NCI-H226 (cell line): Measurements from ENCODE around the gene DUSP10.

ENCODE experiments used
- DNase-seq: peaks from one replicate; pipeline ENCODE4 v3.0.0-alpha.2; 2015

The DUSP10 gene

DNA sequence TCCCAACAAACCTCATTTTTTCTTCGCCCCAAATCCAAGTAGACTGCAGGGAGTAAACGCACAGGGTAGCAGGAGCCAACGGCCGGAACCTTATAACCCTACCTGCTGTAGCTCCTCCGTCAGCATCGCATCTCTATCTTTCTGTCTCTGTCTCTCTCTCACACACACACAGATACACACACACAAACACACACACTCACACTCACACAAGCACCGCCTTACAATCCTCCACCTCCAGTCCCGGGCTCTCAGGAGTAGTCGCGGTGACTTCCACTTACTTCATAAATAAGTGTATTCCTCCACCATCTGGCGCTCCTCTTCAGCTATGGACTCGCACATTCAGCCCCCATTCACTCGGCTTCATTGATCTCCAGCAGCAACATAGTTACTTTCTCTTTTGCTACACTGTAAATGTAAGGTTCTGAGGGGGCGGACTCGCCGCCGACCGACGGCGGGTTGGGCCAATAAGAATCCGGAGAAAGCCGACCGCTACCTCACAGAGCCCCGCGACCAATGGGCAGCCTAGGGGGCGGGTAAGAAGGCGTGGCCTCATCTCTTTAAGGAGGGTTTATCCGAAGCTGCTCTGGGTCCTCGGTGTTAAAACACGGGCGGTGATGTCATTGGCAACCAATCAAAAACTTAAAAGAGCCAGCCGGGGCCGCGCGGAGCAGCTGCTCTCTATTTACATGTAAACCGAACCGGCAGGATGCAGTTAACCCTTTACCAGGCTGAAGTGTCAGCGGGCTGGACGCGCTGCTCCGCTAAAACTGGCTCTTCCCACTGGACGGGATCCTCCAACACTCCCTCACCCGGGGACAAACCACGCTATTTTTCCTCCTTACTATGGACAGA is at the start of gene DUSP10:
Gene DUSP10, minus strand, starts transcription at position 387 of the 852 bp plus-strand sequence. CDS start 2,345 bp downstream, outside the sequence.
- DNase-seq = peak; percentile 91

DNA sequence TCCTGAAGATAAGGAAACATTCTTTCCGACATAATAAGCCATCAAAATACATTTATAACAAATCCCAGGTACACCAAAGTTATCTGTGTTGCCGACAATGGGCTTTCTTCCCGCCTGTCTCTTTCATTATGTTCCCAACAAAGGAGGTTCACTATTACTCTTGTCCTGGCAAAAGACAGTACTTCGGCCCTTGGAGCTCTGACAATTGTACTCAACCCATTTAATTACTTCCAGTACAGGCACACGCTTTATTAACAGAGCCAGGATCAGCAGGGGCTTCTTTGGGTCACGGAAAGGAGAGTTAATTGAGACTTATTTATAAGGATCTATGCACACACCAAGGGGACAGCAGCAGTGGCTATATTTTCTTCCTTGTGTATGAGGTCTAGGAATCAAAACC is 46.6 kb upstream of the DUSP10 start:
- DNase-seq = no peak

DNA sequence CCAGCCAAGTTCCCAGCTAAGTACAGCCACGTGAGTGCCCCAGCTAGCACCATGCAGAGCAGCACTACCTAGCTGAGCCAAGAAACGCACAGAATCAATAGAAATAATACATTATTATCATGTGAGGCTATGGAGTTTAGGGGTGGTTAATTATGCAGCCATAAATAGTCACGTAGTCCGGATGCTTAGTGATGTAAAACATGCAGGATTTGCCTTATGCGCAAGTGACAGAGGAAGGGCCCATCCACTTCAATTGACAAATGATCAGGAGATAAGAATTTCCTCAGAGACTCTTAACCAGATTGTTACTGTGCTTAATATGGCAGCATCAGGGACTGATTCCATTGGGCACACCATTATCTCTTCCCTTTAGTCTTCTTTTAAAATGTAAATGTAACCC is 44.8 kb upstream of the DUSP10 start:
- no peak for DNase-seq

DNA sequence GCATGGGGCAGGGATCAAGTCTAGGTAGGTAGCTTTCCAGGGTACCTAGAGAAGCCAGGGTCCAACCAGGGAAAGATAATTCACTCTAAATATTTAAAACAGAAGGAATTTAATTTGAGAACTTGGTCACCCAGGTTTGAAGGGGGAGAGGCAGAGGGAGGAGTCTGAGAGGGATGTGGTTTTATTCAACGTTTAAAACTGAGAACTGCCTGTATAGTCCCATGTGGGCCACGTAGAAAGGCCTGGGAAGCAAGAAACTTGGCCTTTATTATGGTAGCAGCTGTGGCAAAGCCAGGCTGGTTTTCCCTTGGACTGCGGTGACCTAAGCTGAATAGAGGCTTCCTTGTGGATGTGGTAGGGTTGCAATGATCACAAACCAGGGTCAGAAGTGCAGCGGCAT is 42.0 kb upstream of the DUSP10 start:
- DNase-seq = no peak

DNA sequence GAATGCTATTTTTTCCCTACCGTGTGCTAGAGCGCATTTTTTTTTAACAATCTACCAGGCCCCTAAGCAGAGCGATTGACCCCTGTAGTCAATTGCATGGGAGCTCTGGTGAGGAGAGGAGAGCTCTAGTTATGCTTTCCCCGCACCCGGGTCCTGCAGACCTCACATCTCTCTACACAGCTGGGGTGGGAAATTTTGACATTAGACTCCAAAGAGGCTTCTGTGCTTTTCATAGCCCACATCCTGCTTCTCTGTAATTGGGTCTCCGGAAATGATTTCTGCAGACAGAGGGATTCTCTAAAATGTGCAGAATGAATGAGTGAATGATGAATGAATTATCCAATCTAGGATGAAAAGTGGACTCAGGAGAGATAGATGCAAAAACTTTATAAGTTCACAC is 41.5 kb upstream of the DUSP10 start:
- DNase-seq = no peak

DNA sequence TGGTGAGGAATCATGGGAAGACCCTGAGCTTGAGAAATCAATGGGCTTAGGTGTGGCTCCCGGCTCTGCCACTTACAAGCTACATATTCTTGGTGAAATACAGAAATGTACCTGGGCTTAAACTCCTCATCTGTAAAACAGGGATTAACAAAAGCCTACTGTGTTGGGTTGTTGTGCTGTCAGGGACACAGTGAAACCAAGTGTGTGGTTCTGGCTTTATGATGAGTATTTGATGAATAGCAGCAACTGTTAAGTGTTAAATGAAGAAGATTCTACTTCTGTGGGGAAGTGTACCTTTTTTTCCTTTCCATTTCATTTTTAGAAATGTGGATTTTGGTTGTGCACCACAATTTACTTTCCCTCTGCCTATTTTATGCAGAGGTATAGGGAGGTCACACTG is 41.1 kb upstream of the DUSP10 start:
- DNase-seq = no peak

DNA sequence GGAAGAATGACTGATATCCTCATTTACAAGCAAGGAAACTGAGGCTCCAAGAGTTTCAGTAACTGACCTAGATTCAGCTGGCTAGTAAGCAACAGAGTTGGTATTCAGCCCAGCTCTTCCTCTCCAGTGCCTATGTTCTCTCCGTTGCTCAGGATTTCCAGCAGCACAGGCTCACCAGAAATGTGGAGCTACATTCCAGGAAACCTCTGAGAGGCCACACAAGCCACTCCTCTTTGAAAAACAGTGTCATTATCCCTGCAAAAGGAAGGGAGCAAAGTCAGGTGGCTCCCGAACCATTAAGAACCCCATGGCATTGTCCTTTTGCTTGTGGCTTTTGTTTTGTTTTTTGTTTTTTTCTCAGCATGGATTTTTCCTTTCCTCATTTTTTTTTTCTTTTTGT is 40.6 kb upstream of the DUSP10 start:
- no peak for DNase-seq

DNA sequence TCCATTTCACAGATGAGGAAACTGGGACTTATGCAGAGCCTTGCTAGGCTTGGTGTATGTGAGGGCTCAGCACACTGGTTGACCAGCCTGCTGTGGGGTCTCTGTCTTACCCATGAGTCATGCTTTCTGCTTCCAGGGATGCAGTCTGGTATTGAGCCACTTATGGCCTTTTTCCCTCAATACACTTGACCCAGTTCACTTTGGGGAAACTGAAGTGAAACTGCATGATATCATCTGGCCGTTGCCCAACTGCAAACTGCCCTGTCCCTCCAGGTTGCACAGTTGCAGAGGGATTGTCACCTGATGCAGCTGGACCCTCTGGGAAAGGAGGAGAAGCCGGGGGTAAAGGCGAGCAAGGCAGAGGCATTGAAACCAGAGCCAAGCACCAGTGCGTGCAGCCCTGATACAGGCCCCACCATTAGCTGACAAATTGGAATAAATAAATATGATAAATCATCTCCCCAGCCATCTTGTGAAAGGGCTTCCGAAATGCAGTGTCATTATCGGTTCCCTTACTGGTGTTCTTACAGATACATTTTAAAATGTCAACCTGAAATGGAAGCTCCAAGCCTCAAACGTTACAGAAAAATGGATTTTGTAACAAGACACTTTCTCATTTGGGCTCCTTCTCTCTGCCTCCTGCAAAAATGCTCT is 39.3 kb upstream of the DUSP10 start:
- DNase-seq = no peak

DNA sequence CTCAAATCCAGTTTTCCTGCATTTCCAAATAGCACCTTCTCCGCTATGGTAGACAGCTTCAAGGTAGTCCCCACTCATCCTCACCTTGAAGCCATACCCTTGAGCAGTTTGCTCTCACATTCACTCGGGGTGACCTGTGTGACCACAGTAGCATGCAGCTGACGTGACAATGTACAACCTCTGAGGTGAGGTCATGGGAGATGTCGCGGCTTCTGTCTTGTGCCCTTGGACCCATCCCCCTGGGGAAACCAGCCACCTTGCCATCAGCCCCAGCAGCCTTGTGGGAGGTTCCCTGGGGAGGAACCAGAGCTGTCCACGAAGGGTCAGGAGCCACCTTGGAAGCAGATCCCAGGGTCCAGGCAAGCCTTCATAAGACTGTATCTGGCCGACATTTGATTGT is 38.3 kb upstream of the DUSP10 start:
- no peak for DNase-seq

DNA sequence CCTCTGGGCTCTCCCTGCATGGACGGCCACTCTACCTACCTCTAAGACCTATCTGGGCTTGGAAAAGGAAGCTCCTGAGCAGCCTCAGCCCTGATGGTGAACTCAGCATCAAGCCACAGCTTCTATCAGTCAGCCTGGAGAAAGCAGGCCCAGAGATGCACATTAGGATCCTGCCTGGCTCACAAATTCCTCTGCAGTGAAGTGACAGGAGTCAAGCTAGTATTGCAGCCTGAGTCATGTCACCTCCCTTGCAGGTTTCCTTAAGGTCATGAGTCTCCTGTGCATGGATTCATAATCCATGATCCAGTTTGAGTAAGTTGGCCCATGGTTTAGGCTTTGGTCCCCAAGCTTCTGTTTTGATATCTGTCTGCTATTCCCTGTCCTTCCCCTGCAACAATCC is 37.9 kb upstream of the DUSP10 start:
- no peak for DNase-seq

DNA sequence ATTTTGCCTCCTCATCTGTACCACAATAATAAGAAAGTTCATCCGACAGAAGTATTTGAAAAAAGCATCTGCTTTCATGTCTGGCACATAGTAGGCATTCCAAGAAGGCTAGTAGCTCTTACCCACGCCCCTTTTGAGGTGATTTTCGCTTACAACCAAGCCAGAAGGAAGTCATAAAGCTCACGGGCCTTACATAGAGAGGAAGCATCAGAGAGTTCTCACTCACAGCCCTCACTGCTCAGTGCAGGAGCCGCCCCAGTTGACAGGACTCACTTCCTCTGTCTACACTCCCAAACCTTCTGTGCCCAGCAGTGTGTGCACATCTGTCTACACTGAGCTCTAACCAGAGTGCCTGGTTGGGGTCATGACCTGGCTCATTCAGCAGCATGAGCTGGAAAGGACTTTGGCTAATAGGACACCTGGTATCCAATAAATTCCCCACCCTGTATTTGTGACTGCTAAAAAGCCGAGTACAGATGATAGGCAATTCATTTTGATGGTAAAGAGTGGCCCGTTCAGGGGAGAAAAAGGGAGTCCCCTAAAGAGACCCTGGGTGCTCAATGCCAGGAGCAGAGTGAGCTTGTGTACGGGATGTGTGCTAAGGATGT is 36.8 kb upstream of the DUSP10 start:
- no peak for DNase-seq

DNA sequence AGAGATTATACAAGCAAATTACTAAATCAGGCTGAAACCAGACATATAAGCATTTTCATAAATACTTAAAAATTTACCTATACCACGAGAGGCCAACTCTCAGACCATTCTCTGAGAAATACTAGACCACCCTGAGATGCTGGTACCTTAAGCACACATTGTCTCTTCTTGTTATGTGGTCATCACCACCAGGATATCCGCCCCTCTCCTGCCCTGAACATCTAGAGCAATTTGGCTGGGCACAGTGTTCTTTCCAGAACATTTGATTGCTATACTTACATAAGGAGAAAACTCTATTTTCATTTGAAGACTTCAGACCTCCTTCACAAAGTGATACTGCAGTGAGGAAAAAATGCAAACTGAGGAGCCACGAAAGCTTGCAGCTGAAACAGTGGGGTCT is 36.2 kb upstream of the DUSP10 start:
- DNase-seq = no peak

DNA sequence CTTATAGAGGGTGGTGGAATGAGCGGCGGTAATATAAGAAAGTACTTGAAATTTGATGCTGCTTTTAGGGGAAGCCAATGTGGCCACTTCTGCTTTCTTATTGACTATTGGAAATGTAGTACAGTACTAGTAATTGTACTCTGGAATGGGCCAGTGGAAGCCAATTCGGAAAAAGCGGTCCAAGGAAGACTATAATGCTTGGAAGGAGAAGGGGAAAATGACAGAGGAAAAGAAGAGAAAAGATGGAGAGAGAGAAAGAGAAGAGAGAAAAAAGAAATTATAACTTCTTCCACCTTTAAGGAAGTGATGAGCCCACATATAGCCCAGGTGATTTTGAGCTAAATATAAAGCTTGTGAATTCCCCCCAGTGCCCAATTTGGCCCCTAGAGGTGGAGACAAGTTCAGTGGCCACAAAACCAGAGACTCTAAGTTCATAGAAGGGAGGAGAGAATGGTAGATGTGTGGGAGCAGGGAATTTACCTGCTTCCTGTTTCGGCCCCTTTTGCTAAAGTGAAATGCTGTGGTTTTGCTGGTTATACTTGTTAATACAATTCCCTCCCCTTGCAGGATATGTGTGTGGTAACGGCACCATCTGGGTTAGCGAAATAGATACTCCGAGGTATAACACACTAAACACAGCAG is 35.7 kb upstream of the DUSP10 start:
- DNase-seq = no peak

DNA sequence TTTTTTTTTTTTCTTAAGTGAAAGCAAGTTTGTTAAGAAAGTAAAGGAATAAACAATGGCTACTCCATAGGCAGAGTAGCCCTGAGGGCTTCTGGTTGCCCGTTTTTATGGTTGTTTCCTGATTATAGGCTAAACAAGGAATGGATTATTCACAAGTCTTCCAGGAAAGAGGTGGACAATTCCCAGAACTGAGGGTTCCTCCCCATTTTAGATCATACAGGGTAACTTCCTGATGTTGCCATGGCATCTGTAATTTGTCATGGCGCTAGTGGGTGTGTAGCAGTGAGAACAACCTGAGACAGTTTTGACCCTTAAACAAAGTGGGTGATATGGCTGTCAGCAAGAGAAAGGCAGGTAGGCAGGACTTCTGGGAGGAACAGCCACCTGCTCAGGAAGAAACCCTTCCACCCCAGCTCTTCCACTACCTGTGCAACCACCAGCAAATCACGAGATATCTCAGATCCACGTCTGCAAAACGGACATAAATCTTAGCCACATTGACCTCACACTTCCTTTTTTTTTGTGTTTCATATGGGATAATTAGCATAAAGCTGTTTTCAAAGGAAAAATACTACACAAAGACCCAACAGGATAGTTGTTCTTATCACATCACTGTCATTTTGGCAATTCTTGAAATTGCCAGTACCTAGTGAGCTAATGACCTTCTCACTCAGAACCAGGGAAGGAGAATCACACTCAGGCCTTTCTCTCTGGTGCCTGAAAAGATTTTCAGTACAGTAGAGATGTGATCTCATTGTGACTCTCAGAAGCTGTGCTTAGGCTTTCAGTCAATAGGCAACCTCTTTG is 34.8 kb upstream of the DUSP10 start:
- no peak for DNase-seq

DNA sequence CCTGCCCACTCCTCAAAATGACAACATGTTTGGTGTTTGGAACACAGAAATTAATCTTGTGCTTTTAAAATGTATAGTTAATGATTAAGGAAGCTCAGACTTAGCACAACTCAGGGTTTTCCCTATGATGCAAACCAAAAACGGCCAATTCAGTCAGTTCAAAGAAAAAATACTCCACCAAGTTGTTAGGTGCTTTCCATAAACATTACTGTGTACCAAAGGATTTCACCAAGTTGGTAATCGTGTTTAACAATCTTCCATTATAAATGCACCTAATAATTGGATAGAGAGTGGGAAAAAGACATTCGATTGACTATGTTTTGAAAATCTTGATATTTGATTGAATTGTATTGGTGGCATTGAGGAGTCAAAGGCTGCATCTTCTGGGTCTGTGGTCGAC is 33.3 kb upstream of the DUSP10 start:
- DNase-seq = no peak

DNA sequence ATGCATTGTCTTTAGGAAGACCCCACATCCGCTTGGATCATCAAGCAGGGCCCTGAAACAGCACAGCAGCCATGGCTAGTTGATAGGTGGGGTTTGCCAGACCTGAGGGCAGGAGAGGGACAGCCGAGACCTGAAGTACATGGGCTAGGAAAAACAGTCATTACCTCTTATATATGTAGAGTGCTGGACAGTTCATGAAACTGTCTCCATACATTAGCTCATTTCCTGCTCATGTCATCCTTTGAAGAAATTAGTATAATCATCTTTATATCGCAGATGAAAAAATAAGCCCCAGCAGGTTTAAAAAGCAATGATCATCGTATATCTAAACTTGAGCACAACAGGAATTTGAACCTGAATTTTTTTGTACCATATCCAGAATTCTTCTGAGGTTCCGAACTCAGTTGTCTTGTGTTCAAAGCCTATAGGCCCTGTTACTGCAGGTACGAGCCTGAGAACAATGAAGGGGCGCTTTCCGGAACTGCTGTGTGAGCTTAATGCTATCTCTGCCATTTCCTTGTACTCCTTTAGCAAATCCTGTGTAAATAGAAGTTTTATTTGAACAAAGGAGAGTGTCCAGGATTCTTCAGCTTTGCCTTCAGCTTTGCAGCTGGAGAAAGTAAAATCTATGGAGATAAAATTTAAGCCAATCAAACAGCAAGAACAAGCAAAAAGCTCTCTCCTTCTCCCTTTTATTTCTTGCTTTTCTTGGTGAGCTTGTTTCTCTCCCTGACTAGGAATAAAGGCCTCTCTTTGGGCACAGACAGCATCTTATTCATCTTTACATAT is 32.4 kb upstream of the DUSP10 start:
- no peak for DNase-seq

DNA sequence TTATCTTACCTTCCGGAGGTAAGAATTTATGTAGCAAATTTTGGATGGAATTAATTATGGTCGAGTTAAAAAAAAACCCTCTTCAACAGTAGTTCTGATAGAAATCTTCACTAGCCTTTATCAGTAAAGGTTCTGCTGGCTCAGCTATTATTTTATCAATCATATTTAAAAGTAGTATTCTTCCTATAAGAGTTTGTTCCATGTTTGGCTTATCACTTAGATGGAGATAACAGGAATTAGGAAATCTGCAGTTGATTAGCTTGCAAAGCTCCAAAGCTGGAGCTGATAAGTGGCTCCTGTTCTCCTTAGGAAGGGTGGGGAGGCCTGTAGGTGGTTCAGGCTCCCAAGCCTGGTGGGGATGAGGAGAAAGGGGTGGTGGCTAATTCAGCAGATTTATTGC is 31.5 kb upstream of the DUSP10 start:
- DNase-seq = no peak

DNA sequence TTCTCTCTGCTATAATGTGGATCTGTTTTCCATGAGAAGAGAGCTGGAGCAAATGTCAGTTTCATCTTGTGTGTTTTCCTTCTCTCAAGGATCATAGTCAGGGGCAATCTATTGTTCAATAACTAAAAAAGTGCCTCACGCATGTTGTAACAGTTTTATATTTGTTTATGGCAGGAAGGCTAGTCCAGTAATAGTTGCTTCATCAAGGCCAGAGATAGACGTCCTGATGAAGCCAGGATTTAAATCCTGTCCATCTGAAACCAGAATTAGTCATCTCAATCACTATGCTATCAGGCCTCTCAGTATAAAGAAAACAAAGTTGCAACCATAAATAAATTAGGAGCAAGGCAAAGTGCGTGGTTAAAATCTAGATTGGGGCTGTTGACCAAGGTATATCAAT is 30.2 kb upstream of the DUSP10 start:
- DNase-seq = no peak

DNA sequence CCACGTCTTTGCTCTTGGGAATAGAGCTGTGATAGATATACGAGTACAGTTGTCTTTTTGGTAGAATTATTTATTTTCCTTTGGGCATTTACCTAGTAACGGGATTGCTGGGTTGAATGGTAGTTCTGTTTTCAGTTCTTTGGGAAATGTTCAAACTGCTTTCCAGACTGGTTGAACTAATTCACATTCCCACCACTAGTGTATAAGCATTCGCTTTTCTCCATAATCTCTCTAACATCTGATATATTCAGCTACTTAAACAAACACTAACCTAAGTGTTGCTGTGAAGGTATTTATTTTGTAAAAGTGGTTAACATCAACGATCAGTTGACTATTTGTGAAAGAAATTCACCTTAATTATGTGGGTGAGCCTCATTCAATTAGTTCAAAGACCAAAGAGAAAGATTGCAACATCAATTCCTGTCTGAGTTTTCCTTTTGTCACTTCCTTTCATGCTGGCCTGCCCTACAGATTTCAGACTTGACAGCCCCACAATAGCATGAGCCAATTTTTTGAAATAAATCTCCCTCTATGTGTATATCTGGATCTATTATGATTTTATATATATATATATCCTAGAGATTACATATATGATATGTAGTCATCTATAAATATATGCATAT is 26.7 kb upstream of the DUSP10 start:
- no peak for DNase-seq

DNA sequence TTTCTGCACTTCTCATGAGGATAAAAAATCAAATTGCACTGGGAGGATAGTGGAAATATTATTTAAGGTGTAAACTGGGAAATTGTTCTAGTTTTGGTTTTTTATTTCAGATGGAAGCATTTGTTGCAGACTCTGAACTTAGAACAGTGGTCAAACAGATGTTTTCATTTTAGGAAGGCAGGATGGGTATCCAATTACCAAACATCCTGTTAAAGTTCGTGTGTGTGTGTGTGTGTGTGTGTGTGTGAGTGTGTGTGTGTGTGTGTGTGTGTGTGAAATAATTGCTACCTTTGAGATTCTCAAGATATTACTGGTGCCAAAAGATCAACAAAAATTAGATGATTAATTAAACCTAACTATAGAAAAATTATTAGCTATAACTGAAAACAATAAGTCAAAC is 24.3 kb upstream of the DUSP10 start:
- DNase-seq = no peak

DNA sequence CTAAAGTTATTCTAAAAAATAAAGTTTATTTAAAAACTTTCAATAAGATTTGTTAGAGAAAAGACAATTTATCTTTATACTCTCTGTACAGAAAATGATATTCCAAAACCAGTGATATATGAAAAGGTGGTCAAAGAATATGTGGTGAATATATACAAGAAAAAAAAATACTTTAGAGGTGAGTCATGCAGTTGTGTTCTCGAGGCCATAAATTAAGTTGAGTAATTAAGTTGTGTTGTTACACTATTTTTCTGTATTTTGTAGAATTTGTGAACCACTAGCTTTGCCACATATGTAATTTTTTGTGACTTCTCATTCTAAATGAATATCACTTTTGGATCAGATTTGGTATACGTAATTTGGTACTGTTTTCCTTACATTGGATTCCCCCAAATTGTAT is 23.6 kb upstream of the DUSP10 start:
- DNase-seq = no peak

DNA sequence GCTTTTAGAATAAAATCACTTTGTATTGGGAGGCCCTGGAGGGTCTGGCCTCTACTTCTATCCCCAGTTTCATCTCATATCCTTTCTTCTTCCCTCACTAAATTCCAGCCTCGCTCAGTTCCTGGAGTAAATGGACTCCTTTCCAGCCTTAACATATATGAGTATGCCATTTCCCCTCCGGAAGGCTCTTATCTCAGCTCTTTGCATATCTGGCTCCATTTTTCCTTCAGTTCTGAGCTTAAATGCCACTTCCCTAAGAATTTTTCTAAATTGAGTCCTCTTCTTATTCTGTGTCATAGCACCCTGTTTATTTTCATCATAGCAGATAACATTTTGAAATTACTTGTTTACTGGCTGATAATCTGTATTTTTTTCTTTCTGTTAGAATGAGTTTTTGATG is 20.2 kb upstream of the DUSP10 start:
- DNase-seq = no peak
